Measurements from ENCODE around the gene TPSB2. TPM values are rescaled to one million over a fixed set of nuclear protein-coding genes. Genes with fewer than 3 reads are reported as not detected.
"Not testable (repeated sequence)": the region's sequence is repeated elsewhere in the genome, so short reads cannot be mapped to it uniquely, and the experiment has no call there.

TPSB2 gene
- total RNA-seq, 2 experiments from 2014 or later, result not detected

GRCh38 chr16:1243907-1244850, 14.2 kb upstream of the TPSB2 start:
- H3K9me3 Mint-ChIP-seq; DNase-seq; H3K36me3 Mint-ChIP-seq (ENCODE audit: low read depth); H3K27ac Mint-ChIP-seq; H3K4me3 Mint-ChIP-seq; H3K27me3 Mint-ChIP-seq (ENCODE audit: low read depth); intact Hi-C loops (cut with micrococcal nuclease); H3K4me1 Mint-ChIP-seq (ENCODE audit: low read depth): not testable (repeated sequence)
- CTCF ChIA-PET, result interaction anchor here (0.6 kb wide), 1 partner anchor 118 kb away, joined by 3 read pairs; no protein-coding TSS in a partner anchor

GRCh38 chr16:1243363-1243762, 13.4 kb upstream of the TPSB2 start:
- H3K36me3 Mint-ChIP-seq (ENCODE audit: low read depth); H3K4me3 Mint-ChIP-seq; H3K4me1 Mint-ChIP-seq (ENCODE audit: low read depth); H3K27me3 Mint-ChIP-seq (ENCODE audit: low read depth); intact Hi-C loops (cut with micrococcal nuclease); H3K27ac Mint-ChIP-seq; H3K9me3 Mint-ChIP-seq; DNase-seq: not testable (repeated sequence)
- CTCF ChIA-PET, result interaction anchor here (0.6 kb wide), 1 partner anchor 117 kb away, joined by 3 read pairs; no protein-coding TSS in a partner anchor

DNA sequence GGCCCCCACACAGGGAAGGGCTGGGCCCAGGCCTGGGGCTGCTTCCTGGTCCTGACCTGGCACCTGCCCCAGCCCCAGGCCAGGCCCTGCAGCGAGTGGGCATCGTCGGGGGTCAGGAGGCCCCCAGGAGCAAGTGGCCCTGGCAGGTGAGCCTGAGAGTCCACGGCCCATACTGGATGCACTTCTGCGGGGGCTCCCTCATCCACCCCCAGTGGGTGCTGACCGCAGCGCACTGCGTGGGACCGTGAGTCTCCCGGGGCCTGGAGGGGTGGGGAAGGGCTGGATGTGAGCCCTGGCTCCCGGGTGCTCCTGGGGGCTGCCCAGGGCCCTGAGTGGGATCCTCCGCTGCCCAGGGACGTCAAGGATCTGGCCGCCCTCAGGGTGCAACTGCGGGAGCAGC, 11.1 kb upstream of the TPSB2 start:
- H3K27ac Mint-ChIP-seq; intact Hi-C loops (cut with micrococcal nuclease); H3K9me3 Mint-ChIP-seq; H3K36me3 Mint-ChIP-seq (ENCODE audit: low read depth); H3K27me3 Mint-ChIP-seq (ENCODE audit: low read depth); DNase-seq; H3K4me3 Mint-ChIP-seq; H3K4me1 Mint-ChIP-seq (ENCODE audit: low read depth); CTCF ChIA-PET: not testable (repeated sequence)

- H3K4me3 Mint-ChIP-seq; CTCF ChIA-PET; H3K4me1 Mint-ChIP-seq (ENCODE audit: low read depth); DNase-seq; H3K9me3 Mint-ChIP-seq; H3K27ac Mint-ChIP-seq; intact Hi-C loops (cut with micrococcal nuclease); H3K27me3 Mint-ChIP-seq (ENCODE audit: low read depth); H3K36me3 Mint-ChIP-seq (ENCODE audit: low read depth): not testable (repeated sequence)
These were observed 10.5 kb upstream of the TPSB2 start, which contains the start of gene TPSAB1 for GRCh38 chr16:1240436-1240835. TSS of gene TPSAB1 (plus strand) at chr16:1240705. CDS start at chr16:1240939, 234 bp downstream.

GRCh38 chr16:1239575-1239974, 9.6 kb upstream of the TPSB2 start:
- H3K9me3 Mint-ChIP-seq; H3K27me3 Mint-ChIP-seq (ENCODE audit: low read depth); H3K27ac Mint-ChIP-seq; intact Hi-C loops (cut with micrococcal nuclease); DNase-seq; H3K4me1 Mint-ChIP-seq (ENCODE audit: low read depth); H3K36me3 Mint-ChIP-seq (ENCODE audit: low read depth); CTCF ChIA-PET; H3K4me3 Mint-ChIP-seq: not testable (repeated sequence)

- DNase-seq; H3K4me3 Mint-ChIP-seq; CTCF ChIA-PET; H3K27ac Mint-ChIP-seq; H3K36me3 Mint-ChIP-seq (ENCODE audit: low read depth); H3K4me1 Mint-ChIP-seq (ENCODE audit: low read depth); H3K9me3 Mint-ChIP-seq; H3K27me3 Mint-ChIP-seq (ENCODE audit: low read depth); intact Hi-C loops (cut with micrococcal nuclease): not testable (repeated sequence)
These were observed 8.9 kb upstream of the TPSB2 start for GRCh38 chr16:1238909-1239308.

DNA sequence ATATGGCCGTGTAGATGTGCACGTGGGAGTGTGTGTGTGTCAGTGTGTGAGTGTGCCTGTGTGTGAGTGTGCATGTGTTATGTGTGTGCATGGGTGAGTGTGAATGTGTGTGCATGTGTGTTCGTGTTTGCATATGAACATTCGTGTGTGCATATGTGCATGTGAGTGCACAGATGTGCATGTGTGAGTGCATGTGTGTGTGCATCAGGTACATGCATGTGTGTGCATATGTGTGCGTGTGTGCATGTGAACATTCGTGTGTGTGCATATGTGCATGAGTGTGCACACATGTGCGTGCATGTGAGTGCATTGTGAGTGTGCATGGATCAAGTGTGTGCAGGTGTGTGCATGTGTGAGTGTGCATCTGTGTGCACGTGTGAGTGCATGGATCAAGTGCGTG, 8.0 kb upstream of the TPSB2 start:
- H3K9me3 Mint-ChIP-seq, result no peaks in the 10 kb centered on the region

DNA sequence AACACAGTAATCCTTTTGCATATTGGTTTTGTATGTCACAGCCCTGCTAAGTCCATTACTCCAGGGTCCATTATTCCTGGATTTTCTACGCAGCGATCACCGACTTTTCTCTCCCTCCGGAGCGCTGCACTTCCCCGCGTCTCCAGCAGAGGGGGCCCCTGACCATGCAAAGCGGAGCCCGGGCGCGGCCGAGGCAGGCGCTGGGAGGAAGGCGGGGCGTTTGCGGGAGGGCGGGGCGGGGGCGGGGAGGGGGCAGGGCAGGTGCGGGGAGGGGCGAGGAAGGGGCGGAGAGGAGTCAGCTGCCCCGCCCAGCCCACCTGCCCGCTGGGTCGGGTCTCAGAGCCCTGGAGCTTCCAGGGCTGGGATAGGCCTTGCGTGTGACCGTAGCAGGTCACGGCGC, 6.7 kb upstream of the TPSB2 start:
- H3K4me3 Mint-ChIP-seq; CTCF ChIA-PET; H3K4me1 Mint-ChIP-seq (ENCODE audit: low read depth); H3K36me3 Mint-ChIP-seq (ENCODE audit: low read depth); H3K27me3 Mint-ChIP-seq (ENCODE audit: low read depth); H3K27ac Mint-ChIP-seq; DNase-seq; H3K9me3 Mint-ChIP-seq; intact Hi-C loops (cut with micrococcal nuclease): not testable (repeated sequence)

More for the DNA sequence above, 8.0 kb upstream of the TPSB2 start:
- no peak overlapping the region for H3K27ac Mint-ChIP-seq
- DNase-seq, result no peak
- intact Hi-C loops (cut with micrococcal nuclease), result no loop called here
- no peaks in the 10 kb centered on the region for H3K27me3 Mint-ChIP-seq (ENCODE audit: low read depth)
- CTCF ChIA-PET, result no interaction called here
- H3K4me3 Mint-ChIP-seq, result no peak overlapping the region
- H3K36me3 Mint-ChIP-seq (ENCODE audit: low read depth), result no peaks in the 10 kb centered on the region
- H3K4me1 Mint-ChIP-seq (ENCODE audit: low read depth), result no peaks in the 10 kb centered on the region

GRCh38 chr16:1232049-1232748, 2.2 kb upstream of the TPSB2 start:
- CTCF ChIA-PET; H3K4me3 Mint-ChIP-seq; H3K4me1 Mint-ChIP-seq (ENCODE audit: low read depth); H3K27ac Mint-ChIP-seq; H3K36me3 Mint-ChIP-seq (ENCODE audit: low read depth); H3K9me3 Mint-ChIP-seq; H3K27me3 Mint-ChIP-seq (ENCODE audit: low read depth); intact Hi-C loops (cut with micrococcal nuclease); DNase-seq: not testable (repeated sequence)

GRCh38 chr16:1231301-1231700, 1.3 kb upstream of the TPSB2 start:
- intact Hi-C loops (cut with micrococcal nuclease); CTCF ChIA-PET; H3K9me3 Mint-ChIP-seq; H3K36me3 Mint-ChIP-seq (ENCODE audit: low read depth); H3K27ac Mint-ChIP-seq; H3K4me1 Mint-ChIP-seq (ENCODE audit: low read depth); DNase-seq; H3K4me3 Mint-ChIP-seq; H3K27me3 Mint-ChIP-seq (ENCODE audit: low read depth): not testable (repeated sequence)

DNA sequence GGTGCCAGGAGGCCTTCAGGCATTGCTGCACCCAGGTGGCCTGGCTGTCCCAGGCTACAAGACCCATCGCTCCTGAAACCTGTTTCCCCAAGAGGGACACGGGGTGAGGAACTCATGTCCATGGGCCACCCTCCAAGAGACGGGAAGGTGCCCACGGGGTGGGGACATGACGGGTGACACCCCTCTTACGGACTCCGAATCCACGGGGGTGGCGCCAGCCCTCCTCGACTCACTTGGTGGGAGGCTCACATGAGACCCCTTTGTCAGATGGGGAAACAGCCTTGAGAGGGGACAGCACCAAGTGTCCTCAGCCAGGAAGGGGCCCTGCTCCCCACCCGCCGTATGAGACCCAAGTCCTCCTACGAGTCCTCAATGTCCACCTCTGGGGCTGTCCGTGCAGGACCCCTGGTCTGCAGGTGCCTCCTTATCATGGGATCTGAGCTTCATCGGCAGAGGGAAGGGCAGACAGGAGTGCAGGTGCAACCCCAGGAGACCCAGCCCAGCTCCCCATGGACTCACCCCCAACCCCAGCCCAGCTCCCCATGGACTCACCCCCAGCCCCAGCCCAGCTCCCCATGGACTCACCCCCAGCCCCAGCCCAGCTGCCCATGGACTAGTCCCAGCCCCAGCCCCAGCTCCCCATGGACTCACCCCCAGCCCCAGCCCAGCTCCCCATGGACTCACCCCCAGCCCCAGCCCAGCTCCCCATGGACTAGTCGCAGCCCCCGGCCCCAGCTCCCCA, 658 bp upstream of the TPSB2 start:
- H3K4me3 Mint-ChIP-seq; H3K27ac Mint-ChIP-seq; H3K36me3 Mint-ChIP-seq (ENCODE audit: low read depth); H3K9me3 Mint-ChIP-seq; H3K27me3 Mint-ChIP-seq (ENCODE audit: low read depth); H3K4me1 Mint-ChIP-seq (ENCODE audit: low read depth); DNase-seq; intact Hi-C loops (cut with micrococcal nuclease); CTCF ChIA-PET: not testable (repeated sequence)

DNA sequence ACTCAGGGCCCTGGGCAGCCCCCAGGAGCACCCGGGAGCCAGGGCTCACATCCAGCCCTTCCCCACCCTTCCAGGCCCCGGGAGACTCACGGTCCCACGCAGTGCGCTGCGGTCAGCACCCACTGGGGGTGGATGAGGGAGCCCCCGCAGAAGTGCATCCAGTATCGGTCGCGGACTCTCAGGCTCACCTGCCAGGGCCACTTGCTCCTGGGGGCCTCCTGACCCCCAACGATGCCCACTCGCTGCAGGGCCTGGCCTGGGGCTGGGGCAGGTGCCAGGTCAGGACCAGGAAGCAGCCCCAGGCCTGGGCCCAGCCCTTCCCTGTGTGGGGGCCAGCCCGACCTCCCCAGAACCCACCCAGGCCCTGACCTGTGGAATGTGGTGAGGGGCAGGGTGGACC, 508 bp downstream of the TPSB2 start:
- H3K4me3 Mint-ChIP-seq; DNase-seq; intact Hi-C loops (cut with micrococcal nuclease); H3K27me3 Mint-ChIP-seq (ENCODE audit: low read depth); CTCF ChIA-PET; H3K27ac Mint-ChIP-seq; H3K9me3 Mint-ChIP-seq; H3K36me3 Mint-ChIP-seq (ENCODE audit: low read depth); H3K4me1 Mint-ChIP-seq (ENCODE audit: low read depth): not testable (repeated sequence)
